A673 (cell line): ENCODE results near the gene SRSF10.

Experiments used
- EZH2 ChIP-seq: fragments of 200-600 bp; sonication (generic); IDR thresholded peaks from 2 replicates; pipeline ENCODE4 v1.6.1; 2017; ENCODE audit warnings: borderline replicate concordance, low read depth, mild to moderate bottlenecking, mixed read lengths, antibody characterized with exemption, low read length; ENCODE audit not compliant: poor library complexity, severe bottlenecking
- TF ChIP-seq, protein P1 (sequence below): fragments of 300-800, 200-600 bp; sonication (generic); conservative IDR thresholded peaks from 2 replicates; pipeline ENCODE4 v1.5.1; 2017; ENCODE audit warnings: low read depth, mild to moderate bottlenecking, antibody characterized with exemption, low read length, moderate library complexity, mixed read lengths

DNA sequence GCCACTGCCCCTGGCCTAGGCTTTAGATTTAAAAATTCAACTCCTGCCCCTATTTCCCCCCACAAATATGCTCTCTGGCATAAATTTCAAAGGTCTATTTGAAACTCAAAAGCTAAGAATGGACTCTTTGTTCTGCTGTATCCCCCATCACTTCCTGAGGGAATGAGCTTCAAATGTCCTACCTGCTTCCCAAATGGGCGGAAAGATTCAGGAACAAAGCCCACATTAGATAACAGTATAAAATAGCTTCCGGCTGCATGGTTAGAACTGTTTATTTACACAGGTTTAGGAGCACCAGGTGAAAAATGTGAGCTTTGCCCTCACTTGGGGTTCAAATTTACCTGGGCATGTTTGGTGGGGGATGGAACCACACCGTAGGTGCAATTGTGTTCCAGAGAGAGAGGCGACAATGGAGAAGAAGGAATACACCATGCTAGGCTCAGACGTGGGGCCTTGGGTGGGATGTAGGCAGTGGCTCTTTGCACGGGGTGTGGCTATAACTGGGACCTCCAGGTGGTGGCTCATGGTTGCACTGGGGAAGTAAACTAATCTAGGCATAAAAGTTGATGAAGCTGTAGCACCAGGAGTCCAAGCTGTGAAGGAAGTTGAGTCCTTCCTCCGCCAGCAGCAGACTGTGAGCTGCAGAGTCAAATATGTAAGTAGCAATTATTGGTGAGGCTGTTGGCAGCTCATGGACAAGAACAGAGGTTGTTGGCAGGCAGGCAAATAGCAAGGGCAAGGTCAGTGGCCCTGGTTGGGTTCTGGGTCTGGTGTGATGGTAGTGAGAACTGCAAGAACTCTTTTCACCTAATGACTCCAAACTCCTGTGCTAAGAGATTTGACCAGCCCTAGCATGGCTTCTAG, 41.5 kb upstream of the SRSF10 start:
- TF ChIP-seq, protein P1, sequence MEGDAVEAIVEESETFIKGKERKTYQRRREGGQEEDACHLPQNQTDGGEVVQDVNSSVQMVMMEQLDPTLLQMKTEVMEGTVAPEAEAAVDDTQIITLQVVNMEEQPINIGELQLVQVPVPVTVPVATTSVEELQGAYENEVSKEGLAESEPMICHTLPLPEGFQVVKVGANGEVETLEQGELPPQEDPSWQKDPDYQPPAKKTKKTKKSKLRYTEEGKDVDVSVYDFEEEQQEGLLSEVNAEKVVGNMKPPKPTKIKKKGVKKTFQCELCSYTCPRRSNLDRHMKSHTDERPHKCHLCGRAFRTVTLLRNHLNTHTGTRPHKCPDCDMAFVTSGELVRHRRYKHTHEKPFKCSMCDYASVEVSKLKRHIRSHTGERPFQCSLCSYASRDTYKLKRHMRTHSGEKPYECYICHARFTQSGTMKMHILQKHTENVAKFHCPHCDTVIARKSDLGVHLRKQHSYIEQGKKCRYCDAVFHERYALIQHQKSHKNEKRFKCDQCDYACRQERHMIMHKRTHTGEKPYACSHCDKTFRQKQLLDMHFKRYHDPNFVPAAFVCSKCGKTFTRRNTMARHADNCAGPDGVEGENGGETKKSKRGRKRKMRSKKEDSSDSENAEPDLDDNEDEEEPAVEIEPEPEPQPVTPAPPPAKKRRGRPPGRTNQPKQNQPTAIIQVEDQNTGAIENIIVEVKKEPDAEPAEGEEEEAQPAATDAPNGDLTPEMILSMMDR, result no peak
- no peak for TF ChIP-seq EZH2
